ENCODE measurements around the gene CCNI.

DNA sequence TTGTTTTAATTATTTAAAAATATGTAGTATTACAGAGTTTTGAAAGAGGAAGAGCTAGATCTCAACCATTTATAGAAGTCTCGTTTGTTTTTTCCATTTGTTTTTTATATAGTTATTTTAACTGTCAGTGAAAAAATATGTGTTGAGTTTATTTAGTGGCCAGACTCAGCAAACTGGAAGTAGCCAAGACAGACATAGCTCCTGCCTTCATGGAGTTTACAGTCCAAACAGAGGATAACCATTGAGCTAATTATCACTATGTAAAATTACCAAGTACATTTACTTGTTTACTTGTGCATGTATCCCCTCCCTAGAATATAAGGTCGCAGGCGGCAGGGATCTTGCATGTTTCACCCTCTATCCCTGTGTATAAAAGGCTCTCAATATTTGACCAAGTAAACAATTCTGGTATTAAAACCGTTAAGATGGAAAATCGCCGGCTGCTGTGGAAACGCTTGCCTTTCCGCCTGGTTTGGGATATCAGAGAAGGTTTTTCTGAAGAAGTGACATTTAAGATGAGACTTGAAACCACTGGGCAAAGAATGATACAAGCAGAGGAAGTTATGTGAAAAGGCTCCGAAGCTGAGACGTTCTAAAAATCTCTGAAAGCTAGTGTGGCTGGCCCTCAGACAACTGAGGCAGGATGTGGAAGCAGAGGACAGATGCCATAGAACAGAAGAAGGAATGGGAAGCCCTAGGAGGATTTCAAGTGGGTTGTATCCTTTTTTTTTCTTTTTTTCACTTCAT is 1.3 kb upstream of the CCNI start:
- no peak for TF ChIP-seq CTCF (IDR thresholded peaks at IDR 0.05; ENCODE audit: low read depth, low read length)
- TF ChIP-seq POLR2A (IDR thresholded peaks at IDR 0.05; ENCODE audit: extremely low read depth, insufficient read length): no peak
- no peak for TF ChIP-seq MYC (IDR thresholded peaks at IDR 0.05; ENCODE audit: low read depth, low read length)
- TF ChIP-seq, protein P1, sequence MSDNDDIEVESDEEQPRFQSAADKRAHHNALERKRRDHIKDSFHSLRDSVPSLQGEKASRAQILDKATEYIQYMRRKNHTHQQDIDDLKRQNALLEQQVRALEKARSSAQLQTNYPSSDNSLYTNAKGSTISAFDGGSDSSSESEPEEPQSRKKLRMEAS (IDR thresholded peaks at IDR 0.05; ENCODE audit: low read depth, low read length): no peak

Data from NB4 (cell line).